Esophagus muscularis mucosa (tissue), 4 donors: ENCODE data around the gene DUSP12. TPM values are rescaled to one million over a fixed set of nuclear protein-coding genes. Genes with fewer than 3 reads are reported as not detected.
A peak's percentile ranks its signal among the peaks of the same experiment; 100 is the strongest.
"Not testable (repeated sequence)": the region's sequence is repeated elsewhere in the genome, so short reads cannot be mapped to it uniquely, and the experiment has no call there.

Source experiments
- DNase-seq: peaks from one replicate; pipeline ENCODE4 v3.0.0-alpha.2; 2017; ENCODE audit errors: extremely low spot score
- H3K27ac ChIP-seq, 4 donors: fragments of 200-600 bp; sonication (generic); replicated peaks in 1 of 4; 1 replicate in 3 of 4; 2 replicates in 1 of 4; pipeline ENCODE4 v1.5.1; 2016 to 2019; ENCODE audit warnings: mild to moderate bottlenecking in 1 of 4
- H3K27me3 ChIP-seq, 4 donors: fragments of 200-600 bp; sonication (generic); one replicate each; pipeline versions ENCODE4 v1.5.1 to v1.6.0; 2016 to 2019
- H3K36me3 ChIP-seq, 4 donors: fragments of 200-600 bp; sonication (generic); one replicate each; pipeline ENCODE4 v1.5.1; 2016 to 2019
- H3K4me1 ChIP-seq, 4 donors: fragments of 200-600 bp; sonication (generic); one replicate each; pipeline ENCODE4 v1.5.1; 2016 to 2019
- H3K4me3 ChIP-seq, 4 donors: fragments of 200-600 bp; sonication (generic); 1 replicate in 2 of 4; 2 replicates in 2 of 4; pipeline ENCODE4 v1.5.1; 2016 to 2019; ENCODE audit warnings: mild to moderate bottlenecking in 4 of 4, moderate library complexity in 1 of 4
- H3K9me3 ChIP-seq, 4 donors: fragments of 200-600 bp; sonication (generic); 1 replicate in 3 of 4; 2 replicates in 1 of 4; pipeline ENCODE4 v1.5.1; 2016 to 2019
- EP300 ChIP-seq: sonication (generic); formaldehyde crosslinking; IDR thresholded peaks from one replicate; pipeline ENCODE4 v1.6.1; 2017; ENCODE audit warnings: antibody characterized with exemption
- POLR2A ChIP-seq: fragments of 450-650 bp; IDR thresholded peaks from one replicate; pipeline ENCODE4 v1.6.1; 2017; ENCODE audit warnings: antibody characterized with exemption, moderate library complexity, mild to moderate bottlenecking, low read depth
- POLR2AphosphoS5 ChIP-seq, 2 donors: sonication (generic); formaldehyde crosslinking; IDR thresholded peaks; one replicate each; pipeline ENCODE4 v1.6.1; 2017; ENCODE audit warnings: antibody characterized with exemption in 2 of 2
- WGBS: methylation state at CpG from one replicate; pipeline ENCODE4 v1.1.5; 2018; 5-methylcytosine and 5-hydroxymethylcytosine counted together
- intact Hi-C: fragments of 100-400 bp; cut with DNase I; formaldehyde crosslinking; loops from one replicate; pipeline ENCODE4 v1.15.1; 2023
- total RNA-seq, 4 donors: library from RNA; depleted of rRNA; stranded (reverse); fragments of >200 nt; gene quantifications; one replicate each; pipeline versions ENCODE4 v1.1.0 to v1.2.1, GENCODE V29; 2016
- TF ChIP-seq, protein P1 (sequence below), 3 experiments: fragments of 200-600 bp in 2 of 3; fragments of 450-650 bp in 1 of 3; sonication (generic) in 2 of 3; IDR thresholded peaks; one replicate each; pipeline ENCODE4 v1.5.1; 2017 to 2019; ENCODE audit warnings: antibody characterized with exemption in 3 of 3, mild to moderate bottlenecking in 2 of 3, moderate library complexity in 1 of 3

The DUSP12 gene
- total RNA-seq, 4 donors from 2014 or later = 12.5 to 26.1 (median 22.8) TPM

DNA sequence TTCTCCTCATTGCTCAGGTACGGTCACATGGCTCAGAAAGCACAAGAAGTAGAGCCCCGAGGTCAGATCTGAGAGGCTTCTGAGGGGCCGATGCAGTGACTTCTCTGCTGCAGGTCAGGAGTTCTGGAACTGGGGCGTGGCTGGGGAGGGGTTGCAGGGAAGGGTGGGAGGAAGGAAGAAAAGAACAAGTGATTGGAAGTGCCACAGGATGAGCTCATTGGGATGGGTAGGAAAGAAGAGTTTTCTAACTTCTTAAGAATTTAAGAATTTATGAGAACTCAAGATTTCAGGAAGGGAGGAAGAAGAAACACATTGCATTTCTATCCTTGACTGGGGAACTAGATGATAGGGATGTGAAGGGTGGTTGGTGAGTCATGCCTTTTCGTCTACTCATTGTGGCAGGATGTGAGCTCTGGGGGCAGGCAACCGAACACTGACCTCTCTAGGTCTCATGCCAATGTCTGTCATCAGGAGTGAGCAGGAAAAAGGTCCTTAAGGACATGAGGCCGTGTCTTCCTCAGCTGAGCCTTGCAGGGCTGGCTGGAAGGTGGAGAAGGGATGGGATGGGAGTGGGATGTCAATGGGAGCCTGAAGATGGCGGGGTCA lies 27.7 kb upstream of the DUSP12 start:
- H3K27ac ChIP-seq = no peak overlapping the region
- no peaks in the 10 kb centered on the region for H3K36me3 ChIP-seq
- peaks cover 5 to 14% (median 13%) of the 10 kb centered on the region in 4 donors for H3K4me1 ChIP-seq
- DNase-seq = no peak
- TF ChIP-seq, protein P1, sequence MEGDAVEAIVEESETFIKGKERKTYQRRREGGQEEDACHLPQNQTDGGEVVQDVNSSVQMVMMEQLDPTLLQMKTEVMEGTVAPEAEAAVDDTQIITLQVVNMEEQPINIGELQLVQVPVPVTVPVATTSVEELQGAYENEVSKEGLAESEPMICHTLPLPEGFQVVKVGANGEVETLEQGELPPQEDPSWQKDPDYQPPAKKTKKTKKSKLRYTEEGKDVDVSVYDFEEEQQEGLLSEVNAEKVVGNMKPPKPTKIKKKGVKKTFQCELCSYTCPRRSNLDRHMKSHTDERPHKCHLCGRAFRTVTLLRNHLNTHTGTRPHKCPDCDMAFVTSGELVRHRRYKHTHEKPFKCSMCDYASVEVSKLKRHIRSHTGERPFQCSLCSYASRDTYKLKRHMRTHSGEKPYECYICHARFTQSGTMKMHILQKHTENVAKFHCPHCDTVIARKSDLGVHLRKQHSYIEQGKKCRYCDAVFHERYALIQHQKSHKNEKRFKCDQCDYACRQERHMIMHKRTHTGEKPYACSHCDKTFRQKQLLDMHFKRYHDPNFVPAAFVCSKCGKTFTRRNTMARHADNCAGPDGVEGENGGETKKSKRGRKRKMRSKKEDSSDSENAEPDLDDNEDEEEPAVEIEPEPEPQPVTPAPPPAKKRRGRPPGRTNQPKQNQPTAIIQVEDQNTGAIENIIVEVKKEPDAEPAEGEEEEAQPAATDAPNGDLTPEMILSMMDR (IDR thresholded peaks at IDR 0.05) = no peak
- no peak for TF ChIP-seq EP300
- no peak for TF ChIP-seq POLR2A
- no peak for TF ChIP-seq POLR2AphosphoS5 (IDR thresholded peaks at IDR 0.05)
- H3K27me3 ChIP-seq = peaks cover 0 to 16% (median 2%) of the 10 kb centered on the region in 4 donors
- no peak overlapping the region for H3K4me3 ChIP-seq
- H3K9me3 ChIP-seq = no peaks in the 10 kb centered on the region
- intact Hi-C loops = no loop called here
- WGBS = 64% methylated on average over 8 of the region's 8 CpGs

DNA sequence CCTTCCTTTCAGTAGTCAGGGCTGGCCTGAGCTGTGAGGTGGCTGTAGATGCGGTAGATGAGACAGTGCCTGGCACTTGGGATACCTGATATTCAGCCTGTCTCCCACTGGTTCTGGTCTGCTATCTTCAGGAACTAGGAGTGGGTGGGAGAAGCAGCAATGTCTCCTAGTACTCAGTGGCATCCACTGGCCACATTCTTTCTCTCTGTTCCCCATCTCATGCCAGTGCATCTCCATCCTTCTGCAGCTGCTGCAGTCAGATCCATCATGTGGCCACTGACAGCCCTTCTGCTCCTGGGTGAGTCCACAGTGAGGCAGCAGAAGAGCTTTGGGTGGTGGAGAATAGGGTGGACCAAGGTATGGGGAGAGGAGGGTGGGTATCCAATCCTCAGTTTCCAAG lies 27.2 kb upstream of the DUSP12 start:
- intact Hi-C loops = no loop called here
- WGBS = 100% methylated on average over 1 of the region's 1 CpG
- no peak overlapping the region for H3K4me3 ChIP-seq
- H3K36me3 ChIP-seq = no peaks in the 10 kb centered on the region
- H3K9me3 ChIP-seq = no peaks in the 10 kb centered on the region
- TF ChIP-seq, protein P1 (IDR thresholded peaks at IDR 0.05) = no peak
- TF ChIP-seq EP300 (no peak), POLR2A (no peak)
- no peak overlapping the region for H3K27ac ChIP-seq
- peaks cover 0 to 16% (median 2%) of the 10 kb centered on the region in 4 donors for H3K27me3 ChIP-seq
- DNase-seq = no peak
- peaks cover 5 to 19% (median 17%) of the 10 kb centered on the region in 4 donors for H3K4me1 ChIP-seq

DNA sequence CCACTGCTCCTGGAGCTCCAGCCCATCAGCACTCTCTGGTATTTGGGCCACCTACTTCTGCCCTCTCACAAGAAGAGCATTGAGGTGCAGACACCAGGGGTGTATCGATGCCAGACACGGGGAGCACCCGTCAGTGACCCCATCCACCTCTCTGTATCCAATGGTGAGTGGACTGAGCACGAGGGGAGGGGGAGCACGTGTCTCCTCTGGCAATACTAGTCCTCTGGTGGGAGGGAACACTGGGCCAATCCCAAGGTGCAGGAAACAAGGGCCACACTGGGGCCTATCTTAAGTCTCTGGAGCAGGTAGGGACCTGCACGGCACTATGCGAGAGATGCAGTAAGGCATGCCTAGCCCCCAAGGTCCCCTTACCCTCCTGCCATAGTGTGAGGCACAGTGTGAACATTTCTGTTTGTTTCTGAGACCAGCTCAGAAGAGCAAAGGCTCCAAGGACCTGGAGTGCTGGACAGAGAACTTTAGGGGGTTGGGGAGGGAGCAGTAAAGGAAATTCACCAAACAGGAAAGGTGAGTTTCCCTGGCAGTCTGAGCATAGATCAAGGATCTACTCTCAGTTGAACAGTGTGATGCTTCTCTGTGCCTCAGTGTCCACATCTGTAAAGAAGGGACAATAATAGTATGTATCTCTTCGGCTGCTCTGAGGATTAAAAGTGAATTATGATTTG lies 26.0 kb upstream of the DUSP12 start:
- Histone ChIP-seq H3K27me3 (peaks cover 0 to 16% (median 2%) of the 10 kb centered on the region in 4 donors), H3K27ac (no peak overlapping the region), H3K4me3 (no peak overlapping the region), H3K36me3 (no peaks in the 10 kb centered on the region), H3K4me1 (peaks cover 5 to 24% (median 21%) of the 10 kb centered on the region in 4 donors), H3K9me3 (no peaks in the 10 kb centered on the region)
- 88% methylated on average over 8 of the region's 8 CpGs for WGBS
- TF ChIP-seq POLR2AphosphoS5 (IDR thresholded peaks at IDR 0.05) = no peak
- TF ChIP-seq, protein P1 (IDR thresholded peaks at IDR 0.05) = no peak
- no peak for TF ChIP-seq EP300
- no peak for TF ChIP-seq POLR2A
- intact Hi-C loops = no loop called here
- no peak for DNase-seq

DNA sequence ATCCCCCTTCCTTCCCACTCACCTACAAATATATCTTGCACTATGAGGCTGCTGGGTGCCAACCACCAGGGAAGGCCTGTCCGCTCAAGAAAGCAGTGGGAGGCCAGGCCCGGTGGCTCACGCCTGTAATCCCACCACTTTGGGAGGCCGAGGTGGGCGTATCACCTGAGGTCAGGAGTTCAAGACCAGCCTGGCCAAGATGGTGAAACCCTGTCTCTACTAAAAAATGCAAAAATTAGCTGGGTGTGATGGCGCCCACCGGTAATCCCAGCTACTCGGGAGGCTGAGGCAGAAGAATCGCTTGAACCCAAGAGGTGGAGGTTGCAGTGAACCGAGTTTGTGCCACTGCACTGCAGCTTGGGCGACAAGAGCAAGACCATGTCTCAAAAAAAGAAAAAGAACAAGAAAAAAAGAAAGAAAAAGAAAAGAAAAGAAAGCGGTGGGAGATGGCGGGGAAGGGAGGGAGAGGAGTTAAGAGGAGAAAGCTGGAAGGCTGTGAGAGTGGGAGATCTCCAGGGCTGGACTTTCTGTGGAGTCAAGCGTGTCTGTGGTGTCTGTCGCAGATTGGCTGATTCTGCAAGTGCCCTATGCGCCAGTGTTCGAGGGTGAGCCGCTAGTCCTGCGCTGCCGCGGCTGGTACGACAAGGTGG lies 24.2 kb upstream of the DUSP12 start:
- H3K36me3 ChIP-seq, H3K27me3 ChIP-seq, DNase-seq, H3K9me3 ChIP-seq, intact Hi-C loops: not testable (repeated sequence)
- peak overlapping the region in 3 of 4 donors; percentile 74 to 83 (median 81) for H3K27ac ChIP-seq
- H3K4me1 ChIP-seq = peaks cover 5 to 24% (median 21%) of the 10 kb centered on the region in 4 donors
- WGBS = 48% methylated on average over 22 of the region's 22 CpGs
- H3K4me3 ChIP-seq = peak overlapping the region; percentile 68 to 80 (median 74)

DNA sequence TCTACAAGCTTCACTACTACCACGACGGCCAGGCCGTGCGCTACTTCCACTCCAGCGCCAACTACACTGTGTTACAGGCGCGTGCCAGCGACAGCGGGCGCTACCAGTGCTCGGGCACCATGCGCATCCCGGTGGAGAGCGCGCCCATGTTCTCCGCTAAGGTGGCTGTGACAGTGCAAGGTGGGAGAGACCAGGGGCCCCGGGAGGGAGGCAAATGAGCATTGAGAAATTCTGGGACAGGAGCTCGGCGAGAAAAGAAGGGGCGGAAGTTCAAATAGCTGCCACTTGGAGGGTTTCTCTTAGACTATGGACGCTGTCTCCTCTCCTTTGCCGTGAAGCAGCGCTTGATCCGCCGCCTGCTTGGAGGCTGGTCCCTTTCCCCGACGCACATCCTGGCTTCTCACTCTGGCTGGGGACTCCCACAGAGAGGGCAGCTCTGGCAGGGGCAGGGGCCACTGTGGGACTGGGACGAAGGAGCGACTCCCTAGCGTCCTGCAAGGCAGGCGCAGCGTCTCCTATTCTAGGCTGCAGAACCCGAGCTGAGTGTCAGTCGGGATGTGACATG lies 23.6 kb upstream of the DUSP12 start:
- intact Hi-C loops = no loop called here
- no peak for DNase-seq
- peaks cover 0 to 7% (median 2%) of the 10 kb centered on the region in 4 donors for H3K27me3 ChIP-seq
- H3K4me1 ChIP-seq = peaks cover 5 to 24% (median 21%) of the 10 kb centered on the region in 4 donors
- TF ChIP-seq, protein P1 (IDR thresholded peaks at IDR 0.05) = peak in 2 of 3 experiments; percentile 10 to 47
- TF ChIP-seq POLR2A (no peak), POLR2AphosphoS5 (IDR thresholded peaks at IDR 0.05) (no peak)
- H3K4me3 ChIP-seq = peak overlapping the region; percentile 68 to 80 (median 74)
- H3K9me3 ChIP-seq = no peaks in the 10 kb centered on the region
- WGBS = 1% methylated on average over 18 of the region's 34 CpGs
- H3K27ac ChIP-seq = peak overlapping the region; percentile 74 to 83 (median 79)
- H3K36me3 ChIP-seq = no peaks in the 10 kb centered on the region
